Activated effector memory CD4-positive, alpha-beta T cell treated with anti-CD3 and anti-CD28 coated beads, Interleukin-2, amount 50 U/mL, for 16 hours (primary cell): ENCODE measurements around the gene WWOX.

Experiments
- DNase-seq: peaks from one replicate; pipeline ENCODE4 v3.0.0-alpha.2; 2020

WWOX gene

GRCh38 chr16:78788696-78789095, 689.2 kb downstream of the WWOX start:
- no peak for DNase-seq

GRCh38 chr16:78789561-78789960, 690.1 kb downstream of the WWOX start:
- no peak for DNase-seq

GRCh38 chr16:78791011-78791410, 691.6 kb downstream of the WWOX start:
- DNase-seq, result no peak

- no peak for DNase-seq
Observed at GRCh38 chr16:78791926-78792325, 692.5 kb downstream of the WWOX start.

- no peak for DNase-seq
Observed at GRCh38 chr16:78792952-78793351, 693.5 kb downstream of the WWOX start.

- DNase-seq, result no peak
Observed at GRCh38 chr16:78794581-78795250, 695.3 kb downstream of the WWOX start.

GRCh38 chr16:78795433-78795832, 696.0 kb downstream of the WWOX start:
- no peak for DNase-seq

GRCh38 chr16:78796221-78796866, 696.9 kb downstream of the WWOX start:
- DNase-seq, result no peak

- no peak for DNase-seq
Observed at GRCh38 chr16:78799429-78799828, 700.0 kb downstream of the WWOX start.

- no peak for DNase-seq
Observed at GRCh38 chr16:78800523-78800922, 701.1 kb downstream of the WWOX start.

- DNase-seq, result no peak
Observed at GRCh38 chr16:78804058-78804735, 704.7 kb downstream of the WWOX start.

GRCh38 chr16:78805556-78805955, 706.1 kb downstream of the WWOX start:
- no peak for DNase-seq

- no peak for DNase-seq
Observed at GRCh38 chr16:78811247-78811646, 711.8 kb downstream of the WWOX start.

- DNase-seq, result no peak
Observed at GRCh38 chr16:78812582-78812981, 713.1 kb downstream of the WWOX start.

GRCh38 chr16:78813661-78814311, 714.3 kb downstream of the WWOX start:
- no peak for DNase-seq

- no peak for DNase-seq
Observed at GRCh38 chr16:78815713-78816112, 716.3 kb downstream of the WWOX start.

- DNase-seq, result no peak
Observed at GRCh38 chr16:78816499-78817195, 717.2 kb downstream of the WWOX start.

GRCh38 chr16:78817200-78817739, 717.8 kb downstream of the WWOX start:
- DNase-seq, result no peak

- DNase-seq, result no peak
Observed at GRCh38 chr16:78821335-78821734, 721.9 kb downstream of the WWOX start.

- DNase-seq, result no peak
Observed at GRCh38 chr16:78822509-78822908, 723.1 kb downstream of the WWOX start.

- DNase-seq, result no peak
Observed at GRCh38 chr16:78823027-78823426, 723.6 kb downstream of the WWOX start.

GRCh38 chr16:78829280-78829679, 729.8 kb downstream of the WWOX start:
- DNase-seq, result no peak

GRCh38 chr16:78830599-78830998, 731.1 kb downstream of the WWOX start:
- DNase-seq, result no peak
